HEK293T (cell line): ENCODE measurements around the gene ISM2.

ENCODE experiments used
- CTCF ChIA-PET: fragments of 350-600 bp; formaldehyde crosslinking; extraction: SDS; loops from one replicate; lab custom pipeline; 2021; ENCODE audit warnings: antibody characterized with exemption, inconsistent platforms; lab: Yijun Ruan, JAX
- POLR2A ChIA-PET: fragments of 350-600 bp; formaldehyde crosslinking; extraction: SDS; loops from one replicate; lab custom pipeline; 2020; ENCODE audit warnings: antibody characterized with exemption, inconsistent platforms; lab: Yijun Ruan, JAX
- DNase-seq: peaks from one replicate; pipeline ENCODE4 v3.0.0; 2012; ENCODE audit warnings: mixed read lengths; ENCODE audit errors: extremely low spot score
- ARNT ChIP-seq: fragments of 450-650 bp; IDR thresholded peaks from 2 replicates; pipeline ENCODE4 v1.6.1; 2017; ENCODE audit warnings: mild to moderate bottlenecking
- BHLHE40 ChIP-seq: fragments of 450-650 bp; IDR thresholded peaks from 2 replicates; pipeline ENCODE4 v1.6.1; 2016; ENCODE audit warnings: mild to moderate bottlenecking, moderate library complexity, borderline replicate concordance
- CTBP1 ChIP-seq: fragments of 450-650 bp; IDR thresholded peaks from 2 replicates; pipeline ENCODE4 v1.6.1; 2016; ENCODE audit warnings: borderline replicate concordance
- ELF4 ChIP-seq: fragments of 450-650 bp; IDR thresholded peaks from 2 replicates; pipeline ENCODE4 v1.6.1; 2017; ENCODE audit warnings: antibody characterized with exemption
- FOXA1 ChIP-seq: fragments of 450-650 bp; IDR thresholded peaks from 2 replicates; pipeline ENCODE4 v1.6.1; 2016; ENCODE audit warnings: mild to moderate bottlenecking
- FOXK2 ChIP-seq: fragments of 450-650 bp; IDR thresholded peaks from 2 replicates; pipeline ENCODE4 v1.6.1; 2016; ENCODE audit warnings: mild to moderate bottlenecking
- FOXM1 ChIP-seq: fragments of 450-650 bp; IDR thresholded peaks from 2 replicates; pipeline ENCODE4 v1.6.1; 2017; ENCODE audit warnings: mild to moderate bottlenecking, borderline replicate concordance
- HDGF ChIP-seq: fragments of 450-650 bp; IDR thresholded peaks from 2 replicates; pipeline ENCODE4 v1.6.1; 2017; ENCODE audit warnings: antibody characterized with exemption, borderline replicate concordance
- L3MBTL2 ChIP-seq: fragments of 450-650 bp; conservative IDR thresholded peaks from 2 replicates; pipeline ENCODE4 v1.6.1; 2016; ENCODE audit warnings: mild to moderate bottlenecking
- LEF1 ChIP-seq: fragments of 450-650 bp; IDR thresholded peaks from 2 replicates; pipeline ENCODE4 v1.6.1; 2017; ENCODE audit warnings: mild to moderate bottlenecking, borderline replicate concordance
- NFRKB ChIP-seq: fragments of 450-650 bp; IDR thresholded peaks from 2 replicates; pipeline ENCODE4 v1.6.1; 2016; ENCODE audit warnings: mild to moderate bottlenecking, moderate library complexity
- SP1 ChIP-seq: fragments of 450-650 bp; IDR thresholded peaks from 2 replicates; pipeline ENCODE4 v1.6.1; 2017
- SUZ12 ChIP-seq: fragments of 450-650 bp; IDR thresholded peaks from 2 replicates; pipeline ENCODE4 v1.6.1; 2016; ENCODE audit warnings: mild to moderate bottlenecking
- TARDBP ChIP-seq: fragments of 450-650 bp; IDR thresholded peaks from 2 replicates; pipeline ENCODE4 v1.6.1; 2016
- ZNF384 ChIP-seq: fragments of 450-650 bp; IDR thresholded peaks from 2 replicates; pipeline ENCODE4 v1.6.1; 2016
- TF ChIP-seq, protein P1 (sequence below): fragments of 450-650 bp; IDR thresholded peaks from 2 replicates; pipeline ENCODE4 v1.6.1; 2016

Gene ISM2

DNA sequence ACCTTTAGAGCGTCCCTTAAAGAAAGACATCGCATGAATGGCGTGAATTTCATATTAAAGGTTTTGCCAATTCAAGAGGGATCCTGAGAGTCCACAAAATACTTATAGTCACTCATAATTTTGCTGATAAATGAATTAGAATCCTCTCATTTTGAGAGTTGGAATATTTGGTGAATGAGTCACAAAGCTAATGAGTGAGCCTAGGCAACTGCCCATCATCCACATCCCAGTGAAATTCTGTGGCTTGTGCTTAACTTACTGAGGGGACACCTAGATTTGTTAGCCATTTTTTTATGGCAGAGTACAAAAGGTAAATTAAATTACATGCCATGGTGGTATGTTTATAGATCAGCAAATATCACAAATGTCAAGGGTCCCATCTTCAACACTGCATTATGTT, 62.6 kb downstream of the ISM2 start:
- ChIA-PET CTCF (no interaction called here), POLR2A (no interaction called here)
- DNase-seq: no peak
- TF ChIP-seq, protein P1, sequence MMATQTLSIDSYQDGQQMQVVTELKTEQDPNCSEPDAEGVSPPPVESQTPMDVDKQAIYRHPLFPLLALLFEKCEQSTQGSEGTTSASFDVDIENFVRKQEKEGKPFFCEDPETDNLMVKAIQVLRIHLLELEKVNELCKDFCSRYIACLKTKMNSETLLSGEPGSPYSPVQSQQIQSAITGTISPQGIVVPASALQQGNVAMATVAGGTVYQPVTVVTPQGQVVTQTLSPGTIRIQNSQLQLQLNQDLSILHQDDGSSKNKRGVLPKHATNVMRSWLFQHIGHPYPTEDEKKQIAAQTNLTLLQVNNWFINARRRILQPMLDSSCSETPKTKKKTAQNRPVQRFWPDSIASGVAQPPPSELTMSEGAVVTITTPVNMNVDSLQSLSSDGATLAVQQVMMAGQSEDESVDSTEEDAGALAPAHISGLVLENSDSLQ: no peak
- TF ChIP-seq TARDBP: no peak
- TF ChIP-seq FOXK2: no peak
- TF ChIP-seq FOXM1: no peak

GRCh38 chr14:77426396-77426795, 72.2 kb downstream of the ISM2 start:
- ChIA-PET CTCF (no interaction called here), POLR2A (no interaction called here)
- no peak for DNase-seq
- TF ChIP-seq SUZ12 (no peak), SP1 (no peak), L3MBTL2 (no peak), LEF1 (no peak), TARDBP (no peak), CTBP1 (no peak), ELF4 (no peak), ZNF384 (no peak), ARNT (no peak), FOXM1 (no peak), HDGF (no peak), FOXA1 (no peak), FOXK2 (no peak), BHLHE40 (no peak), NFRKB (no peak)
- TF ChIP-seq, protein P1: no peak

DNA sequence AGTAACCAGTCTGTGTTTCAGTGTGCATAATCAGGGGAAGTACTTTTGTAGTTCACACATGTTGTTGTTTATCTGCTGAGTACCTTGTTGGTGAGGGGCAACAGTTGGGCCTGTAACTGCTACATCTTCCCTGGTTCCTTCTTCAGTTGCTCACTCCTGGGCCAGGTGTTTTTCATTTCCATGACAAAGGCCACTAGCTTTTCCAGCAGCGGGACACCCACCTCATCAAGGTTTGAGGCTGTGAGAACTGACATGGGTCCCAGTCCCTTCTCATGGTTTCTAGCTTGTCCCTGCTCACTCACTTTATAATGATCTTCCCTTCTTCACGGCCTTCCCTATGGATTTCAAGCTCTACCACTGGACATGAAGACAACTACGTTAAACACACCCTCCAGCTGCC, 73.8 kb downstream of the ISM2 start:
- ChIA-PET CTCF (no interaction called here), POLR2A (no interaction called here)
- DNase-seq: no peak
- TF ChIP-seq LEF1 (no peak), L3MBTL2 (no peak), ELF4 (no peak), SP1 (no peak), NFRKB (no peak)
